ENCODE measurements around the gene F10. TPM values are rescaled to one million over a fixed set of nuclear protein-coding genes. Genes with fewer than 3 reads are reported as not detected.

The F10 gene
- total RNA-seq, 1 donor from 2014 or later = 8.2 TPM

- no peak for DNase-seq (ENCODE audit: low spot score)
Observed at GRCh38 chr13:113086991-113087922, 35.3 kb upstream of the F10 start.

GRCh38 chr13:113087923-113088690, 34.5 kb upstream of the F10 start:
- no peak for DNase-seq (ENCODE audit: low spot score)

GRCh38 chr13:113088691-113089020, 33.9 kb upstream of the F10 start:
- no peak for DNase-seq (ENCODE audit: low spot score)

GRCh38 chr13:113089693-113090414, 32.7 kb upstream of the F10 start:
- DNase-seq (ENCODE audit: low spot score) = no peak

- no peak for DNase-seq (ENCODE audit: low spot score)
Observed at GRCh38 chr13:113090415-113090770, 32.2 kb upstream of the F10 start.

- DNase-seq (ENCODE audit: low spot score) = no peak
Observed at GRCh38 chr13:113090806-113091205, 31.8 kb upstream of the F10 start.

- no peak for DNase-seq (ENCODE audit: low spot score)
Observed at GRCh38 chr13:113091211-113091771, 31.3 kb upstream of the F10 start.

- DNase-seq (ENCODE audit: low spot score) = no peak
Observed at GRCh38 chr13:113091891-113092775, 30.5 kb upstream of the F10 start.

- DNase-seq (ENCODE audit: low spot score) = no peak
Observed at GRCh38 chr13:113092776-113093579, 29.6 kb upstream of the F10 start.

GRCh38 chr13:113093580-113094409, 28.8 kb upstream of the F10 start:
- no peak for DNase-seq (ENCODE audit: low spot score)

- DNase-seq (ENCODE audit: low spot score) = no peak
Observed at GRCh38 chr13:113094410-113094800, 28.2 kb upstream of the F10 start.

GRCh38 chr13:113095146-113096051, 27.2 kb upstream of the F10 start:
- DNase-seq (ENCODE audit: low spot score) = no peak

- DNase-seq (ENCODE audit: low spot score) = no peak
Observed at GRCh38 chr13:113096052-113096744, 26.4 kb upstream of the F10 start.

- DNase-seq (ENCODE audit: low spot score) = no peak
Observed at GRCh38 chr13:113096745-113097305, 25.8 kb upstream of the F10 start.

GRCh38 chr13:113097651-113098050, 24.9 kb upstream of the F10 start:
- no peak for DNase-seq (ENCODE audit: low spot score)

- DNase-seq (ENCODE audit: low spot score) = no peak
Observed at GRCh38 chr13:113098162-113098732, 24.4 kb upstream of the F10 start.

GRCh38 chr13:113099142-113099541, 23.5 kb upstream of the F10 start:
- no peak for DNase-seq (ENCODE audit: low spot score)
